Muscle of leg (tissue), 11 donors: ENCODE results near the gene ZNF580. TPM values are rescaled to one million over a fixed set of nuclear protein-coding genes. Genes with fewer than 3 reads are reported as not detected.

Source experiments
- DNase-seq: peaks from one replicate; pipeline ENCODE4 v3.0.0; 2013
- H3K27ac ChIP-seq: one replicate; pipeline ENCODE4 v1.5.1; 2013; ENCODE audit warnings: mild to moderate bottlenecking, low read length, control low read depth
- H3K27me3 ChIP-seq: one replicate; pipeline ENCODE4 v1.6.1; 2013; ENCODE audit warnings: low read length; ENCODE audit not compliant: control insufficient read depth, insufficient read depth
- H3K36me3 ChIP-seq: one replicate; pipeline ENCODE4 v1.6.1; 2013; ENCODE audit warnings: low read length; ENCODE audit not compliant: control insufficient read depth, insufficient read depth
- H3K4me1 ChIP-seq: one replicate; pipeline ENCODE4 v1.6.1; 2013; ENCODE audit warnings: low read length; ENCODE audit not compliant: control insufficient read depth, insufficient read depth
- H3K4me3 ChIP-seq: one replicate; pipeline ENCODE4 v1.5.1; 2013; ENCODE audit warnings: low read length, control low read depth
- H3K9me3 ChIP-seq: replicated peaks from 2 replicates; pipeline ENCODE4 v1.6.1; 2013; ENCODE audit warnings: low read depth, low read length; ENCODE audit not compliant: control insufficient read depth
- WGBS: methylation state at CpG from one replicate; pipeline ENCODE4 v1.1.5; 2013; ENCODE audit warnings: missing lambda C conversion rate; ENCODE audit not compliant: insufficient coverage; 5-methylcytosine and 5-hydroxymethylcytosine counted together
- polyA plus RNA-seq, 8 donors: library from polyadenylated mRNA; unstranded; fragments of 120-200 nt; gene quantifications; one replicate each; pipeline versions ENCODE4 v1.2.1 to v1.2.3, GENCODE V29; 2013; ENCODE audit warnings: inconsistent platforms in 1 of 8, low replicate concordance in 1 of 8; ENCODE audit not compliant: insufficient read length in 8 of 8, insufficient read depth in 1 of 8
- total RNA-seq: library from RNA; stranded (reverse); fragments of 120-200 nt; gene quantifications from one replicate; pipeline ENCODE4 v1.2.4, GENCODE V29; 2013

ZNF580 gene
- total and polyA plus RNA-seq, 9 donors, result 5.6 to 28.5 (median 23.3) TPM

DNA sequence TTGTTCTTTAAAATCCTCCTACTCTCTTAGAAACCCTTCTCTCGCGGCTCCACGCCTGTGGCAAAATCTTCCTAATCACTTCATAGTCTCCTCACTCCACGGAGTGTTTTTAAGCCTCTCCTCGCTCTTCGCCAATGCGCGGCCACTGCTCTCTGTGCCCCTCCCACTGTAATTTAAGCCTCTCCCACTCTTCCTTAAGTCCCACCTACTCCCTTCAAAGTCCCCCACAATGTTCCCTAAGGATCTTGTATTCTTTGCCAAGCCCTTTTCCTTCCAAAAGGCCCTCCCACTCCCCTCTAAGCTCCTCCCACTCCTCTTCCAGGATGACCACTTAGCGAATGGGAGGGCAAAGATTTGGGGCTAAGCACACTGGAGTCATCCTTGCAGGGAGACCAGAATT is 42.8 kb upstream of the ZNF580 start:
- DNase-seq, result no peak
- H3K4me1 ChIP-seq, result peaks cover 9% of the 10 kb centered on the region
- H3K9me3 ChIP-seq, result no peaks in the 10 kb centered on the region
- 82% methylated on average over 8 of the region's 9 CpGs for WGBS
- H3K4me3 ChIP-seq, result no peak overlapping the region
- H3K36me3 ChIP-seq, result peaks cover 47% of the 10 kb centered on the region
- no peaks in the 10 kb centered on the region for H3K27me3 ChIP-seq
- H3K27ac ChIP-seq, result no peak overlapping the region

- Histone ChIP-seq H3K36me3 (peaks cover 41% of the 10 kb centered on the region), H3K4me1 (peaks cover 9% of the 10 kb centered on the region), H3K4me3 (peak overlapping the region; percentile 92), H3K27ac (peak overlapping the region; percentile 100), H3K9me3 (no peaks in the 10 kb centered on the region), H3K27me3 (no peaks in the 10 kb centered on the region)
- peak; percentile 95 for DNase-seq
- 6% methylated on average over 22 of the region's 26 CpGs for WGBS
Observed at GRCh38 chr19:55598719-55599467, 41.9 kb upstream of the ZNF580 start.

- whole genome bisulfite sequencing, result 0% methylated on average over 21 of the region's 23 CpGs
- peak within 1 kb of the TSS; percentile 100 for H3K27ac ChIP-seq
- H3K9me3 ChIP-seq, result no peaks in the 10 kb centered on the region
Observed at GRCh38 chr19:55599468-55599841, 41.3 kb upstream of the ZNF580 start, which contains the start of gene FIZ1. Gene FIZ1, minus strand, starts transcription at chr19:55599517. Its CDS starts 1,652 bp downstream, at chr19:55597865.

DNA sequence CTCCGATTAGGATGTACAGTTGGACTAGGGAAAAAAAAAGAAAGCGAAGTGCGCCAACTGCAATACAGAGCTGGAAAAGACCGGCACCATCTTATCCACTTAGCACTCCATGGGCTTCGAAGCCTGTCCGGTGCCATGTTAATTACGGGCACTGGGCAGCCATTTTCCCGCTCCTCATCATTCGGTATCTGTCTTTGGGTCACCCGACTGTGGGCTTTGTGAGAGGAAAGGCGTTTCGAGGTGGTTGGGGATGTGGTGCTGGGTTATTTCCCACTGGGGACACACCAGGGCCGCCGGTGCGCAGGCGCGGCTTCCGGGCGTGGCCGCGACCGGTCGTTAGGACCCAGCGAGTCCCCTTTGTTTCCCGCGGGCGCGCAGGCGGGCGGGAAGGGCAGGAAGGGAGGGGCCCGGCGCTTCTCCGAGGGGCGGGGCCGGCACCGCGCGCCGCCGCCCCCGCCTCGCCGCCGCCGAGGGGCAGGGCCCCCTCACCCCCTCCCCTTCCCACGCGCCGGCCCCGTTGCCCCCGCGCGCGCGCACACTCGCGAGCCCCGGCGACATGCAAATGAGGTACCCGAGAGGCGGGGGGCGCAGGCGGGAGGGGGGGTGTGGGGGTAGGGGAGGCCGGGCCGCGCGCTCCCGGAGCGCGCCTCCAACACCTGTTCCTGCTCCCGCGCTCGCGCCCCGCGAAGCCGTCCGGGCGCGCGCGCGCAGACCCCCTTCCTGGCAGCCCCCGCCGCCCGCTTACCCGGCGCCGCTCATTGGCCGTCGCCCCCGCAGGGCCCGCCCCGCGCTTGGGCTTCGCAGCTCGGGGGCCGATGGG is 40.8 kb upstream of the ZNF580 start, which contains the start of gene ZNF524:
TSS of gene ZNF524 (plus strand) at position 447 of the 820 bp plus-strand sequence. CDS start 1,825 bp downstream, outside the sequence.
- peak; percentile 97 for DNase-seq
- no peaks in the 10 kb centered on the region for H3K27me3 ChIP-seq
- peaks cover 33% of the 10 kb centered on the region for H3K36me3 ChIP-seq
- 0% methylated on average over 58 of the region's 97 CpGs for WGBS
- H3K4me3 ChIP-seq, result peak within 1 kb of the TSS; percentile 92
- H3K27ac ChIP-seq, result peak within 1 kb of the TSS; percentile 100
- peaks cover 15% of the 10 kb centered on the region for H3K4me1 ChIP-seq
- H3K9me3 ChIP-seq, result no peaks in the 10 kb centered on the region

More at GRCh38 chr19:55599468-55599841, 41.3 kb upstream of the ZNF580 start, which contains the start of gene FIZ1:
- H3K4me3 ChIP-seq, result peak within 1 kb of the TSS; percentile 92
- H3K4me1 ChIP-seq, result peaks cover 11% of the 10 kb centered on the region
- H3K27me3 ChIP-seq, result no peaks in the 10 kb centered on the region
- DNase-seq, result peak; percentile 100
- H3K36me3 ChIP-seq, result peaks cover 38% of the 10 kb centered on the region

GRCh38 chr19:55600662-55601028 is 40.2 kb upstream of the ZNF580 start:
- Histone ChIP-seq H3K4me3 (peak overlapping the region; percentile 57), H3K9me3 (no peaks in the 10 kb centered on the region), H3K4me1 (peaks cover 13% of the 10 kb centered on the region), H3K27ac (peak overlapping the region; percentile 88), H3K36me3 (peaks cover 30% of the 10 kb centered on the region), H3K27me3 (no peaks in the 10 kb centered on the region)
- no peak for DNase-seq
- WGBS, result no CpG with 5 or more reads among the region's 15 CpGs

DNA sequence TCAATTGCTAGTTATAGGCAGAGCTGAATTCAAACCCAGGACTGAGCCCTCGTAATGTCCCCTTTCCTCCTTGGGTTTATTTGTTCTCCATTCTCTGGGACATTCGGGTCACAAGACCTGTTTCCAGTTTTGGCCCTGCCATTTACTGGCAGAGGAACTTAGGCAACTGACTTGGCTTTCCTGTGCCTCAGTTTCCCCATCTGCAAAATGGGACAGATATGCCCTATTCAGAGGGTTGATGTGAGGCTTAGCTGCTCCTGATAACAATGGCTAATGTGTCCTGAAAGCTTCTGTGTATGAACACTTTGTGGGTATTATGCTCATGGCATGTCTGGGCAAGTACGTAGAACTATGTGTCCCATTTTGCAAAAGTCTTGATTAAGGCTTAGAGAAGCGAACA is 39.7 kb upstream of the ZNF580 start:
- H3K9me3 ChIP-seq, result no peaks in the 10 kb centered on the region
- H3K4me1 ChIP-seq, result peaks cover 13% of the 10 kb centered on the region
- no peak for DNase-seq
- WGBS, result 89% methylated on average over 4 of the region's 4 CpGs
- no peaks in the 10 kb centered on the region for H3K27me3 ChIP-seq
- H3K36me3 ChIP-seq, result peaks cover 26% of the 10 kb centered on the region
- H3K27ac ChIP-seq, result peak overlapping the region; percentile 88
- peak overlapping the region; percentile 57 for H3K4me3 ChIP-seq

- 89% methylated on average over 57 of the region's 60 CpGs for WGBS
- peaks cover 21% of the 10 kb centered on the region for H3K36me3 ChIP-seq
- no peak for DNase-seq
- no peaks in the 10 kb centered on the region for H3K27me3 ChIP-seq
- H3K4me3 ChIP-seq, result no peak overlapping the region
- no peak overlapping the region for H3K27ac ChIP-seq
- no peaks in the 10 kb centered on the region for H3K9me3 ChIP-seq
- peaks cover 22% of the 10 kb centered on the region for H3K4me1 ChIP-seq
Observed at GRCh38 chr19:55602104-55603001, 38.4 kb upstream of the ZNF580 start.

DNA sequence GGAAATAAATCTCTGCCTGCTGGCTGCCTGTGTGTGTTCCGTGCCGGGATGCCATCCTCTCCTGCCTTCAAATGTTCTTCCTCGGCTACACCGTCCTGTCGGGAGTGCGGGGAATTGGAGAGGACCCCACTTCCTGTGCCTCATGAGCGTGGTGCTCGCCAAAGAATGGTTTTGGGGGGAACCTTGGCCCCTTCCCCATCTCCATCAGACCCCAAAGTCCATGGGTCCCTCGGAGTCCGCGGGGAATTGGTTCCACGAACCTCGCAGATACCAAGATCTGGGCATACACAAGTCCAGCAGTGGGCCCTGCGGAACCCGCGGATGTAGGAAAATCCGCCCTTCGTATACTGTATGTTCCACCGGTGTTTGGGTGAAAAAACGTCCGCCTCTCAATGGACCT is 37.7 kb upstream of the ZNF580 start:
- no peaks in the 10 kb centered on the region for H3K27me3 ChIP-seq
- no peak overlapping the region for H3K27ac ChIP-seq
- H3K36me3 ChIP-seq, result peaks cover 15% of the 10 kb centered on the region
- no peak for DNase-seq
- no peaks in the 10 kb centered on the region for H3K9me3 ChIP-seq
- WGBS, result 92% methylated on average over 13 of the region's 21 CpGs
- no peak overlapping the region for H3K4me3 ChIP-seq
- peaks cover 22% of the 10 kb centered on the region for H3K4me1 ChIP-seq

DNA sequence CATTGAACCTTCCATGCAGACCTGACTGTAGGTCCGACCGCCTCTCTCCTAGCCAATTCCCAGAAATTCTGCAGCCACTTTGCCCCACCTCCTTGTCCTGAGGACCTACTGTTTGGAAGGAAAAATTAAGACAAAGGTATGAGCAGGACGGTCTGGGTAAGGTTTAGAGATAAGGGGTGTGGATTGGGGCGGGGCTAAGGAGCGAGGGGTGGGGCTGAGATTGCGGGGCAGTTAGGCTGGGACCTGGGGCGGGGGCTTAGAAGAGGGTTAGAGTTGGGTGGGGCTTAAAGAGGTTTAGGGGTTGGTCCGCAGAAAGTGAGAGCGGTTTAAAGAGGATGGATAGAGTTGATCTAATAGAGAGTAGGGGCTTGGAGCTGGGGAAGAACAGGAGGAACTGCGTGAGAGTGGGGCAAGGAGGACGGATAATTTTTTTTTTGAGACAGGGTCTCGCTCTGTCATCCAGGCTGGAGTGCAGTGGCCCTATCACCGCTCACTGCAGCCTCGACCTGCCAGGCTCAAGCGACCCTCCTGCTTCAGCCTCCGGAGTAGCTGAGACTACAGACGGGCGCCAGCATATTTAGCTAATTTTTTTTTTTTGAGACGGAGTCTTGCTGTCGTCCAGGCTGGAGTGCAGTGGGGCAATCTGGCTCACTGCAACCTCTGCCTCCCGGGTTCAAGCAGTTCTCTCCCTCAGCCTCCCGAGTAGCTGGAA is 37.1 kb upstream of the ZNF580 start:
- Histone ChIP-seq H3K9me3 (no peaks in the 10 kb centered on the region), H3K4me1 (peaks cover 22% of the 10 kb centered on the region), H3K27ac (peak overlapping the region; percentile 100), H3K4me3 (no peak overlapping the region), H3K27me3 (no peaks in the 10 kb centered on the region), H3K36me3 (peaks cover 17% of the 10 kb centered on the region)
- WGBS, result 78% methylated on average over 17 of the region's 22 CpGs
- DNase-seq, result no peak
